Trophoblast cell (in vitro differentiated cells and primary cell): Measurements from ENCODE around the gene SOS1.

Source experiments
- DNase-seq, 2 donors: peaks; one replicate each; pipeline ENCODE4 v3.0.0-alpha.2; 2016
- H2AFZ ChIP-seq: 2 replicates; pipeline ENCODE4 v1.6.1; 2013; ENCODE audit warnings: low read length, moderate library complexity, mild to moderate bottlenecking; ENCODE audit not compliant: insufficient read depth, poor library complexity
- H2AK5ac ChIP-seq: 2 replicates; pipeline ENCODE4 v1.6.1; 2013; ENCODE audit warnings: mild to moderate bottlenecking, low read length
- H2BK120ac ChIP-seq: 2 replicates; pipeline ENCODE4 v1.6.1; 2013; ENCODE audit warnings: low read length, mild to moderate bottlenecking, moderate library complexity; ENCODE audit not compliant: insufficient read depth, poor library complexity
- H2BK12ac ChIP-seq: 2 replicates; pipeline ENCODE4 v1.6.1; 2013; ENCODE audit warnings: mild to moderate bottlenecking, low read length, moderate library complexity
- H2BK5ac ChIP-seq: 2 replicates; pipeline ENCODE4 v1.6.1; 2013; ENCODE audit warnings: low read length, low read depth, moderate library complexity, mild to moderate bottlenecking; ENCODE audit not compliant: poor library complexity
- H3K14ac ChIP-seq: 2 replicates; pipeline ENCODE4 v1.6.1; 2013; ENCODE audit warnings: mild to moderate bottlenecking, low read length
- H3K18ac ChIP-seq: 2 replicates; pipeline ENCODE4 v1.6.1; 2013; ENCODE audit warnings: mild to moderate bottlenecking, low read length
- H3K23ac ChIP-seq: 2 replicates; pipeline ENCODE4 v1.6.1; 2013; ENCODE audit warnings: low read length
- H3K27ac ChIP-seq: 2 replicates; pipeline ENCODE4 v1.5.1; 2013; ENCODE audit warnings: low read depth, mild to moderate bottlenecking, inconsistent platforms, low read length, moderate library complexity
- H3K27me3 ChIP-seq: 2 replicates; pipeline ENCODE4 v1.6.1; 2013; ENCODE audit warnings: inconsistent platforms, mild to moderate bottlenecking, low read length, moderate library complexity; ENCODE audit not compliant: insufficient read depth
- H3K36me3 ChIP-seq, 2 experiments: 1 replicate in 1 of 2; 2 replicates in 1 of 2; pipeline ENCODE4 v1.6.1; 2013; ENCODE audit warnings: low read length in 2 of 2, mild to moderate bottlenecking in 2 of 2, moderate library complexity in 1 of 2; ENCODE audit not compliant: insufficient read depth in 2 of 2, control insufficient read depth in 1 of 2
- H3K4ac ChIP-seq: 2 replicates; pipeline ENCODE4 v1.6.1; 2013; ENCODE audit warnings: low read depth, mild to moderate bottlenecking, low read length, moderate library complexity
- H3K4me1 ChIP-seq, 2 experiments: 1 replicate in 1 of 2; 2 replicates in 1 of 2; pipeline ENCODE4 v1.6.1; 2013; ENCODE audit warnings: low read length in 2 of 2, mild to moderate bottlenecking in 2 of 2, moderate library complexity in 1 of 2; ENCODE audit not compliant: insufficient read depth in 2 of 2, control insufficient read depth in 1 of 2
- H3K4me2 ChIP-seq: 2 replicates; pipeline ENCODE4 v1.6.1; 2013; ENCODE audit warnings: inconsistent platforms, mild to moderate bottlenecking, low read length, moderate library complexity
- H3K4me3 ChIP-seq: 2 replicates; pipeline ENCODE4 v1.5.1; 2013; ENCODE audit warnings: mild to moderate bottlenecking, low read depth, low read length, inconsistent platforms
- H3K79me1 ChIP-seq: one replicate; pipeline ENCODE4 v1.6.1; 2013; ENCODE audit warnings: low read length
- H3K79me2 ChIP-seq: 2 replicates; pipeline ENCODE4 v1.6.1; 2013; ENCODE audit warnings: low read length, mild to moderate bottlenecking; ENCODE audit not compliant: control insufficient read depth, insufficient read depth, poor library complexity
- H3K9ac ChIP-seq: 2 replicates; pipeline ENCODE4 v1.6.1; 2013; ENCODE audit warnings: mild to moderate bottlenecking, low read length
- H3K9me3 ChIP-seq: 2 replicates; pipeline ENCODE4 v1.6.1; 2013; ENCODE audit warnings: low read depth, mild to moderate bottlenecking, control low read depth, inconsistent platforms, low read length; ENCODE audit not compliant: insufficient read depth
- H4K12ac ChIP-seq: 2 replicates; pipeline ENCODE4 v1.6.1; 2013; ENCODE audit warnings: low read depth, mild to moderate bottlenecking, low read length, moderate library complexity
- H4K8ac ChIP-seq: 2 replicates; pipeline ENCODE4 v1.6.1; 2013; ENCODE audit warnings: low read depth, mild to moderate bottlenecking, low read length, moderate library complexity
- H4K91ac ChIP-seq: one replicate; pipeline ENCODE4 v1.6.1; 2013; ENCODE audit warnings: low read depth, mild to moderate bottlenecking, low read length, moderate library complexity
- WGBS: extraction: QIAGEN DNeasy Blood & Tissue Kit; methylation state at CpG from one replicate; pipeline ENCODE4 v1.1.7; 2013; ENCODE audit warnings: missing lambda C conversion rate; ENCODE audit not compliant: insufficient read length, insufficient coverage; ENCODE audit errors: extremely low coverage; 5-methylcytosine and 5-hydroxymethylcytosine counted together

SOS1 gene

GRCh38 chr2:39033980-39034379, 86.9 kb downstream of the SOS1 start:
- no peak overlapping the region for H4K8ac ChIP-seq
- no peak overlapping the region for H2AFZ ChIP-seq
- DNase-seq: peak in 1 of 2 donors; percentile 45
- H3K9ac ChIP-seq: no peak overlapping the region
- H3K36me3 ChIP-seq: peaks cover 8 to 9% of the 10 kb centered on the region in 2 experiments
- no peak overlapping the region for H3K23ac ChIP-seq
- no peaks in the 10 kb centered on the region for H3K27me3 ChIP-seq
- H3K4me3 ChIP-seq: no peak overlapping the region
- no peaks in the 10 kb centered on the region for H3K4me1 ChIP-seq
- no peaks in the 10 kb centered on the region for H3K9me3 ChIP-seq
- no peak overlapping the region for H2BK12ac ChIP-seq
- H2AK5ac ChIP-seq: no peak overlapping the region
- H3K18ac ChIP-seq: no peak overlapping the region
- no peak overlapping the region for H3K4me2 ChIP-seq
- no peaks in the 10 kb centered on the region for H3K79me1 ChIP-seq
- H2BK120ac ChIP-seq: no peak overlapping the region
- no peak overlapping the region for H4K91ac ChIP-seq
- H2BK5ac ChIP-seq: no peak overlapping the region
- H3K14ac ChIP-seq: no peak overlapping the region
- H3K4ac ChIP-seq: no peak overlapping the region
- no peak overlapping the region for H3K27ac ChIP-seq
- H3K79me2 ChIP-seq: no peaks in the 10 kb centered on the region
- H4K12ac ChIP-seq: no peak overlapping the region

- Histone ChIP-seq H3K27me3 (no peaks in the 10 kb centered on the region), H2AFZ (no peak overlapping the region), H3K23ac (no peak overlapping the region), H3K79me1 (no peaks in the 10 kb centered on the region), H4K91ac (no peak overlapping the region), H3K9ac (no peak overlapping the region), H3K36me3 (peaks cover 4 to 5% of the 10 kb centered on the region in 2 experiments), H4K8ac (no peak overlapping the region), H2AK5ac (no peak overlapping the region), H3K4me2 (no peak overlapping the region), H2BK120ac (no peak overlapping the region), H3K9me3 (no peaks in the 10 kb centered on the region), H3K14ac (no peak overlapping the region), H3K4me3 (no peak overlapping the region), H3K27ac (no peak overlapping the region), H3K4ac (no peak overlapping the region), H2BK12ac (no peak overlapping the region), H4K12ac (no peak overlapping the region), H3K18ac (no peak overlapping the region), H3K4me1 (no peaks in the 10 kb centered on the region), H2BK5ac (no peak overlapping the region), H3K79me2 (no peaks in the 10 kb centered on the region)
- no peak for DNase-seq
Measured at GRCh38 chr2:39027421-39027820, 93.4 kb downstream of the SOS1 start.

- H3K79me2 ChIP-seq: no peaks in the 10 kb centered on the region
- no peak overlapping the region for H3K14ac ChIP-seq
- no peaks in the 10 kb centered on the region for H3K79me1 ChIP-seq
- H4K12ac ChIP-seq: no peak overlapping the region
- H3K18ac ChIP-seq: no peak overlapping the region
- H2BK12ac ChIP-seq: no peak overlapping the region
- no peak overlapping the region for H2BK5ac ChIP-seq
- H3K4me1 ChIP-seq: no peaks in the 10 kb centered on the region
- H3K9me3 ChIP-seq: no peaks in the 10 kb centered on the region
- no peak overlapping the region for H3K23ac ChIP-seq
- no peak overlapping the region for H2AFZ ChIP-seq
- no peak overlapping the region for H3K4ac ChIP-seq
- no peak overlapping the region for H2BK120ac ChIP-seq
- H4K8ac ChIP-seq: no peak overlapping the region
- no peak overlapping the region for H3K27ac ChIP-seq
- no peaks in the 10 kb centered on the region for H3K27me3 ChIP-seq
- no peak overlapping the region for H3K4me2 ChIP-seq
- H3K4me3 ChIP-seq: no peak overlapping the region
- WGBS: no CpG with 5 or more reads among the region's 4 CpGs
- H2AK5ac ChIP-seq: no peak overlapping the region
- no peak overlapping the region for H4K91ac ChIP-seq
- H3K9ac ChIP-seq: no peak overlapping the region
- peak in 1 of 2 donors; percentile 16 for DNase-seq
- H3K36me3 ChIP-seq: peaks cover 0 to 2% of the 10 kb centered on the region in 2 experiments
Measured at GRCh38 chr2:39024833-39025232, 96.0 kb downstream of the SOS1 start.

GRCh38 chr2:39023649-39024048, 97.2 kb downstream of the SOS1 start:
- no peaks in the 10 kb centered on the region for H3K36me3 ChIP-seq
- no CpG with 5 or more reads among the region's 3 CpGs for WGBS
- no peak for DNase-seq
- H3K4me2 ChIP-seq: no peak overlapping the region
- no peak overlapping the region for H4K12ac ChIP-seq
- no peaks in the 10 kb centered on the region for H3K4me1 ChIP-seq
- no peak overlapping the region for H2BK120ac ChIP-seq
- no peak overlapping the region for H3K14ac ChIP-seq
- H3K9ac ChIP-seq: no peak overlapping the region
- H3K23ac ChIP-seq: no peak overlapping the region
- no peak overlapping the region for H2BK12ac ChIP-seq
- no peaks in the 10 kb centered on the region for H3K79me1 ChIP-seq
- H4K91ac ChIP-seq: no peak overlapping the region
- H2AK5ac ChIP-seq: no peak overlapping the region
- no peak overlapping the region for H2AFZ ChIP-seq
- H2BK5ac ChIP-seq: no peak overlapping the region
- H3K27ac ChIP-seq: no peak overlapping the region
- no peak overlapping the region for H3K4me3 ChIP-seq
- H3K9me3 ChIP-seq: no peaks in the 10 kb centered on the region
- H3K4ac ChIP-seq: no peak overlapping the region
- H3K79me2 ChIP-seq: no peaks in the 10 kb centered on the region
- H3K18ac ChIP-seq: no peak overlapping the region
- H3K27me3 ChIP-seq: no peaks in the 10 kb centered on the region
- no peak overlapping the region for H4K8ac ChIP-seq
